Endodermal cell (in vitro differentiated cells): ENCODE measurements around the gene SMAD2. TPM values are rescaled to one million over a fixed set of nuclear protein-coding genes. Genes with fewer than 3 reads are reported as not detected.
"Not testable (repeated sequence)": the region's sequence is repeated elsewhere in the genome, so short reads cannot be mapped to it uniquely, and the experiment has no call there.

Experiments used
- DNase-seq: peaks from one replicate; pipeline ENCODE4 v3.0.0-alpha.2; 2017
- H3K27ac ChIP-seq: 2 replicates; pipeline ENCODE4 v1.5.1; 2013; ENCODE audit warnings: mild to moderate bottlenecking, low read depth, low read length, moderate library complexity
- H3K27me3 ChIP-seq: 2 replicates; pipeline ENCODE4 v1.6.1; 2013; ENCODE audit warnings: mild to moderate bottlenecking, low read length, moderate library complexity; ENCODE audit not compliant: insufficient read depth, control insufficient read depth, poor library complexity, severe bottlenecking
- H3K36me3 ChIP-seq: 2 replicates; pipeline ENCODE4 v1.7.0; 2013; ENCODE audit warnings: mild to moderate bottlenecking, low read length, moderate library complexity; ENCODE audit not compliant: control insufficient read depth, insufficient read depth
- H3K4me1 ChIP-seq: one replicate; pipeline ENCODE4 v1.7.0; 2013; ENCODE audit warnings: low read length; ENCODE audit not compliant: control insufficient read depth, insufficient read depth
- H3K4me3 ChIP-seq: 2 replicates; pipeline ENCODE4 v1.5.1; 2013; ENCODE audit warnings: mild to moderate bottlenecking, low read length, moderate library complexity
- H3K9ac ChIP-seq: 2 replicates; pipeline ENCODE4 v1.6.1; 2013; ENCODE audit warnings: mild to moderate bottlenecking, low read length, moderate library complexity; ENCODE audit not compliant: poor library complexity, severe bottlenecking; ENCODE audit errors: extremely low read depth
- H3K9me3 ChIP-seq: 2 replicates; pipeline ENCODE4 v1.6.1; 2013; ENCODE audit warnings: mild to moderate bottlenecking, low read length, moderate library complexity; ENCODE audit not compliant: control insufficient read depth
- H3K27ac Mint-ChIP-seq: 2 replicates; pipeline ENCODE4 v1.8.0; 2020; ENCODE audit warnings: mixed read lengths
- H3K27me3 Mint-ChIP-seq: 2 replicates; pipeline ENCODE4 v1.8.0; 2021; ENCODE audit warnings: mild to moderate bottlenecking, mixed read lengths; ENCODE audit not compliant: insufficient read depth
- H3K36me3 Mint-ChIP-seq: 2 replicates; pipeline ENCODE4 v1.8.0; 2020; ENCODE audit warnings: low read depth, mixed read lengths
- H3K4me1 Mint-ChIP-seq: 2 replicates; pipeline ENCODE4 v1.8.0; 2020; ENCODE audit warnings: mixed read lengths
- H3K4me3 Mint-ChIP-seq: 2 replicates; pipeline ENCODE4 v1.8.0; 2020; ENCODE audit warnings: mild to moderate bottlenecking, moderate library complexity, mixed read lengths
- H3K9me3 Mint-ChIP-seq: 2 replicates; pipeline ENCODE4 v1.8.0; 2020; ENCODE audit warnings: mild to moderate bottlenecking, mixed read lengths
- CTCF ChIP-seq: fragments of 200-600 bp; sonication (generic); conservative IDR thresholded peaks from 2 replicates; pipeline ENCODE4 v1.5.0; 2021; ENCODE audit warnings: antibody characterized with exemption, mild to moderate bottlenecking
- WGBS, 2 experiments: methylation state at CpG; one replicate each; pipeline versions ENCODE4 v1.1.5 to v1.1.7; 2013; ENCODE audit warnings: missing lambda C conversion rate in 2 of 2, mixed read lengths in 1 of 2; ENCODE audit not compliant: insufficient coverage in 1 of 2, insufficient read length in 1 of 2; 5-methylcytosine and 5-hydroxymethylcytosine counted together
- total RNA-seq, 2 donors: library from RNA; stranded (reverse); fragmentation: NEBNext Ultra II Directional in 1 of 2; extraction: Animal tissue kit (Norgen Biotek cat#: 25700) in 1 of 2; gene quantifications; 2 replicates in 1 of 2; 3 replicates in 1 of 2; pipeline ENCODE4 v1.2.1, GENCODE V29; 2021

SMAD2 gene
- total RNA-seq, 2 donors from 2014 or later, result 156 to 189 TPM

- peak overlapping the region; percentile 99 for H3K27ac Mint-ChIP-seq
- WGBS, 2 experiments, result 34 to 39% methylated on average over 5 to 9 of the region's 9 CpGs
Observed at GRCh38 chr18:47968006-47968676, 37.7 kb upstream of the SMAD2 start.

GRCh38 chr18:47964053-47964452 is 33.6 kb upstream of the SMAD2 start:
- H3K27me3 ChIP-seq, result no peaks in the 10 kb centered on the region
- Mint-ChIP-seq H3K27me3 (peaks cover 2% of the 10 kb centered on the region), H3K4me1 (peaks cover 15% of the 10 kb centered on the region), H3K27ac (no peak overlapping the region), H3K36me3 (peaks cover 35% of the 10 kb centered on the region), H3K9me3 (peaks cover 76% of the 10 kb centered on the region), H3K4me3 (no peak overlapping the region)
- no peak for DNase-seq
- H3K4me1 ChIP-seq, result peaks cover 7% of the 10 kb centered on the region
- 86 to 91% methylated on average over 2 to 4 of the region's 4 CpGs for WGBS, 2 experiments
- no peak overlapping the region for H3K27ac ChIP-seq
- peaks cover 77% of the 10 kb centered on the region for H3K9me3 ChIP-seq
- H3K36me3 ChIP-seq, result no peaks in the 10 kb centered on the region
- TF ChIP-seq CTCF, result no peak
- H3K4me3 ChIP-seq, result peak overlapping the region; percentile 10
- no peak overlapping the region for H3K9ac ChIP-seq

More at GRCh38 chr18:47968006-47968676, 37.7 kb upstream of the SMAD2 start:
- H3K4me1 Mint-ChIP-seq, result peaks cover 36% of the 10 kb centered on the region
- peak overlapping the region; percentile 58 for H3K9ac ChIP-seq
- no peaks in the 10 kb centered on the region for H3K27me3 Mint-ChIP-seq
- H3K4me3 ChIP-seq, result peak overlapping the region; percentile 51
- TF ChIP-seq CTCF, result no peak
- no peaks in the 10 kb centered on the region for H3K36me3 ChIP-seq
- peaks cover 17% of the 10 kb centered on the region for H3K36me3 Mint-ChIP-seq
- peak overlapping the region; percentile 73 for H3K27ac ChIP-seq
- H3K9me3 Mint-ChIP-seq, result peaks cover 38% of the 10 kb centered on the region
- H3K4me1 ChIP-seq, result peaks cover 15% of the 10 kb centered on the region
- peaks cover 59% of the 10 kb centered on the region for H3K9me3 ChIP-seq
- DNase-seq, result peak; percentile 87
- no peaks in the 10 kb centered on the region for H3K27me3 ChIP-seq
- peak overlapping the region; percentile 38 for H3K4me3 Mint-ChIP-seq

GRCh38 chr18:47961003-47961402 is 30.5 kb upstream of the SMAD2 start:
- not testable (repeated sequence) for H3K4me3 ChIP-seq, H3K4me1 ChIP-seq, H3K36me3 ChIP-seq, H3K9ac ChIP-seq, H3K27me3 Mint-ChIP-seq, H3K27ac Mint-ChIP-seq, H3K27me3 ChIP-seq, H3K4me1 Mint-ChIP-seq, DNase-seq, H3K27ac ChIP-seq, H3K4me3 Mint-ChIP-seq
- WGBS, 2 experiments, result 91 to 96% methylated on average over 3 to 7 of the region's 7 CpGs
- peaks cover 59% of the 10 kb centered on the region for H3K9me3 ChIP-seq
- Mint-ChIP-seq H3K36me3 (peaks cover 21% of the 10 kb centered on the region), H3K9me3 (peaks cover 55% of the 10 kb centered on the region)
